GM21528 (cell line): ENCODE measurements around the gene CEACAM19.
"Not testable (repeated sequence)": the region's sequence is repeated elsewhere in the genome, so short reads cannot be mapped to it uniquely, and the experiment has no call there.

Source experiments
- ATAC-seq: cut with Tn5 transposase; IDR thresholded peaks from one replicate; pipeline ENCODE4 v1.9.1; 2021; ENCODE audit warnings: mild to moderate bottlenecking, moderate library complexity; ENCODE audit not compliant: unreplicated experiment, low FRiP score

The CEACAM19 gene

DNA sequence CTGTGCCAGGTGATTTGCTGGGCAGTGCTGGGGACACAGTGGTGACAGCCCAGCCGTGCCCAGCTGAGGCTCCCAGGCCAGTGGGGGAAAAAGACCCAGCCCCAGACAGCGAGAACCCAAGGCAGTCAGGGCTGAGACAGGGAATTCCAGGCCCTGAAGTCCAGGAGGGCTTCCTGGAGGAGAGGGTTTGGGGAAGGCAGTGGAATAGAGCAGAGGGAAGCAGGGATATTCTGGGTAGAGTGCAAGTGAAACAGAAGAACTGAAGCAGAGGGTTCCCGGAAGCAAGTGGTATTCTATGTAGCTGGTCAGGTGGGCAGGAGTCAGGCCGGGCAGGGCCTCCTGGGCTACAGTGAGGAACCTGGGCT lies 26.4 kb downstream of the CEACAM19 start:
- ATAC-seq = no peak

DNA sequence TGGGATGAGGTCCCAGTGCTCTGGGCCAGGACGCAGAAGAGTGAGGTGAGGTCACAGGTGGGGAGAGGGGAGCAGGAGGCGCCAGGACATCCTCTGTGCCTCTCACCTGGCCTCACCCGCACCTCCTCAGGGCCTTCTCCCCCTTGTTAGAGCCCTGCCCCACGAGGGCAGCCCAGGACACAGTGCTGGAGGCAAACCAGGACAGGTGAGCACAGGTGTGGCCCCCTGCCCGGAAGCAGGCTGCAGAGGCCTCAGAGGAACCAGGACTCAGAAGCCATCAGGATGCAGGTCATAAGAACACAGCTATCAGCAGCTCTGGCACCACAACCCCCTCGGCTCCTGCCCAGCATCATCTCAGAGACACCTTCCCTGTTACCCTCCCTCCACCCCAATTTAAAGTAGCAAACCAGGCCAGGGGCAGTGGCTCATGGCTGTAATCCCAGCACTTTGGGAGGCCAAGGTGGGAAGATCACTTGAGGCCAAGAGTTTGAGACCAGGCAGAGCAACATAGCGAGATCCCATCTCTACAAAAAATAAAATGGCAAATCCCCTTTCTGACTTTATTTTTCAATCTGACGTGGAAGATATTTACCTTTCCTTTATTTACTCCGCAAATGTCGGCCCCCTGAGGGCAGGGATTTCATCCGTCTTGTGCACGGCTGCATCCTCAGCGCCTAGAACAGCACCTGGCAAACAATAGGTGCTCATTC lies 27.4 kb downstream of the CEACAM19 start, which contains the start of gene CEACAM16:
CEACAM16 (plus strand) TSS at position 660 of the 710 bp plus-strand sequence. CDS start 2,306 bp downstream, outside the sequence.
- no peak for ATAC-seq

DNA sequence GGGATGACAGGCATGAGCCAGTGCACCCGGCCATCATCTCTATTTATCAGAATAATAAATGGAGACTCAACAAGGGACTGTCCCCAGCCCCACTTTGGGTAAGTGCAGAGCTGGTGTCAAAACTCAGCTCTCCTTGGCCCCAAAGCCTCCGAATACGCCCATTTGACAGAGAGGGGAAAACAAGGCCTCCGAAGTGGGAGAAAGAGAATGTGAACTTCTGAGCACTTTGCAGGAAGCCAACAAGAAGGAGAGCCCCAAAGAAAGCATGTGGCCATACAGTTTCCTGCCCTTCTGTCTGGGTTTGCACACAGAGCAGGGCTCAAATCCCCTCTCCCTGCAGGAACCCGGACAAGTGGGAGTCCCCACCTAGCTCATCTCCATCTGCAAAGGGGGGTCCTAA lies 29.3 kb downstream of the CEACAM19 start:
- ATAC-seq = no peak

DNA sequence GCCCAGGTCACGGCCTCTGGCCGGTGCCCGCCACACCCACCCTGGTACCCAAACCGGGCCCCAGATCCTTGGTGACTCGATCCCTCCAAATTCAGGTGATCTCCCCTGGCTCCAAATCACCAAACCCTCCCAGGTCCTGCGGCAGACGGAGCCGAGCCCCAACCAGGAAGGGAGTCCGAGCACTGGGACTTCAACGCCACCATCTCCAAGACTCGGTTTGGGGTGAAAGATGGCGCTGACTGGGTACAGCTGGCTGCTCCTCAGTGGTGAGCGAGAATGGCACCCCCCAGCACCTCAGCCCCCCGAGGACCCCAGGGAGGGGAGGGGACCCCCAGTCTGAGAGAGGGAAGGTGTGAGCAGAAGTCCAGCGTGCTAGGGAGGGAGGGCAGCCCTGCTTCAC lies 29.9 kb downstream of the CEACAM19 start:
- ATAC-seq = no peak

DNA sequence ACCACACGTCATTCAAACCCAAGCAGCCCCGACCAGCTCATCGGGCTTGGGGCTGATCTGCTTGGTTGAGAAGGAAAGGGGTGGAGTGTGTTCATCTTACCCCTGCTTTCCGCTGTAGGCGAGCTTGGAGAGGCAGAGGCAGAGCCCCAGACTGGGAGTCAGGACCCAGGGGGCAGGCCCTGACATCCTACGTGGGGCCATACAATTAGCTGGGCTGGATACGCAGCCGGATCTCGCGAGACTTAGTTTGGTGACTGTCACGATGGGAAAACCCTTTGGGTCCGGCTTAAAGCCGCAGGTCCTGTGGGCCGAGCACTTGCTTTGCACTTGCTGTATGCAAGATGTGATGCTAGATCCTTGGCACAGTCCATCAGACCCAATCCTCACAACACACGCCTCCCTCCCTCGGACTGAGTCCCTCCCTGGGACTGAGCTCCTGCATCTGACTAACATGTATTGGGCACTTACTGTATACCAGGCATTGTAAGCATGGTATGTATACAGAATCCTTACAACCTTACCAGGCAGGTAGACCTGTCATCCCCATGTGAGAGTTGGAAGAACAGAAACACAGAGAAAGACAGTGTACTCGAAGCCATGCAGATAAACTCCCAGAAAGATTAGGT lies 31.4 kb downstream of the CEACAM19 start:
- ATAC-seq = no peak

DNA sequence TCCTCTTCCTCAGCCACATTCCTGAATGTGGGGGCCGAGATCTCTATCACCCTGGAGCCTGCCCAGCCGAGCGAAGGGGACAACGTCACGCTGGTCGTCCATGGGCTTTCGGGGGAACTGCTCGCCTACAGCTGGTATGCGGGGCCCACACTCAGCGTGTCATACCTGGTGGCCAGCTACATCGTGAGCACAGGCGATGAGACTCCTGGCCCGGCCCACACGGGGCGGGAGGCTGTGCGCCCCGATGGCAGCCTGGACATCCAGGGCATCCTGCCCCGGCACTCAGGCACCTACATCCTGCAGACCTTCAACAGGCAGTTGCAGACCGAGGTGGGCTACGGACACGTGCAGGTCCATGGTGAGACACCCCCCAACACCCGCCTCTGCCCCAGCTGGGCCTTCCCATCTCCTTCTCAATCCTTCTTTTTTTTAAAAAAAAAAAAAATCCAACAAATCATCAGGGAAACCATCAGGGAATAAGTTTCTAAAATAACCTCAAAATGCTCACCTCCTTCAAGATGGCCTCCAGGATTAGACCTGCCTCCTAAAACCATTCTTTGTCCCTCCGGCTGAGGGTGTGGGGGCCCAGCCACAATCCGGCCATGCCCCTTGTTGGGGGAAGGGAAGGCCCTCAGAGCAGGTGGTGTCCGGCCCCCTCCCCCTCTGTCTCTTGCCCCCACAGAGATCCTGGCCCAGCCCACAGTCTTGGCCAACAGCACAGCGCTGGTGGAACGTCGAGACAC lies 32.2 kb downstream of the CEACAM19 start:
- ATAC-seq = no peak

DNA sequence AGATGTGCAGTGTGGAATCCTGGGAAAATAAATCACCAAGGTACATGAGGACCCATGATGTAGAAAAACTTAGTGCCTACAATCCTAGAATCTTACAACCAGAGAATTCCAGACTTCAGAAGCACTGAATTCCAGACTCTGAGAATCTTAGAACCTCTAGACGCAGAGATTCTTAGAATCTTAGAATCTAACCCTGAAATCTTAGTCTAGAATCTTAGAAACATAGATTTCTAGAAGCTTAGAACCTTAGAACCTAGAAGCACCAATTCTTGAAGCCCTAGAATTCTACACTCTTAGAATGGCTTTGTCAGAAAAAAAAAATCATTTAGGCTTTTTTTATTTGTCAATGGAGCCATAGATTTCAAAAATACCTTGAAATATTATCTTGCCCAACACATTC lies 33.7 kb downstream of the CEACAM19 start:
- no peak for ATAC-seq

DNA sequence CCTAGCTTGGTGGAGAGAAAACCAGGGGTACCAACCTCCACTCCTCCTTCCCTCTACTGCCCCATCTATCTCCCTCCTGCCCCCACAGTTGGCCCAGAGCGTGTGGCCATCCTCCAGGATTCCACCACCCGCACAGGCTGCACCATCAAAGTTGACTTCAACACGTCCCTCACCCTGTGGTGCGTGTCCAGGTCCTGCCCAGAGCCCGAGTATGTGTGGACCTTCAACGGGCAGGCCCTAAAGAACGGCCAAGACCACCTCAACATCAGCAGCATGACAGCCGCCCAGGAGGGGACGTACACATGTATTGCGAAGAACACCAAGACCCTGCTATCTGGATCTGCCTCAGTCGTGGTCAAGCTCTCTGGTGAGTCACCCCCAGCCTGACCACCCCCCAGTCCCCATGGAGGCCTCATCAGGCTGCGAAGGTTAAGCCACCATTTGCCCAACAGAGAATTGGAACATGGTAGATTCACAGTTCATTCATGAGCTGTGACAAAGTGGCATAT lies 34.3 kb downstream of the CEACAM19 start:
- ATAC-seq = no peak

DNA sequence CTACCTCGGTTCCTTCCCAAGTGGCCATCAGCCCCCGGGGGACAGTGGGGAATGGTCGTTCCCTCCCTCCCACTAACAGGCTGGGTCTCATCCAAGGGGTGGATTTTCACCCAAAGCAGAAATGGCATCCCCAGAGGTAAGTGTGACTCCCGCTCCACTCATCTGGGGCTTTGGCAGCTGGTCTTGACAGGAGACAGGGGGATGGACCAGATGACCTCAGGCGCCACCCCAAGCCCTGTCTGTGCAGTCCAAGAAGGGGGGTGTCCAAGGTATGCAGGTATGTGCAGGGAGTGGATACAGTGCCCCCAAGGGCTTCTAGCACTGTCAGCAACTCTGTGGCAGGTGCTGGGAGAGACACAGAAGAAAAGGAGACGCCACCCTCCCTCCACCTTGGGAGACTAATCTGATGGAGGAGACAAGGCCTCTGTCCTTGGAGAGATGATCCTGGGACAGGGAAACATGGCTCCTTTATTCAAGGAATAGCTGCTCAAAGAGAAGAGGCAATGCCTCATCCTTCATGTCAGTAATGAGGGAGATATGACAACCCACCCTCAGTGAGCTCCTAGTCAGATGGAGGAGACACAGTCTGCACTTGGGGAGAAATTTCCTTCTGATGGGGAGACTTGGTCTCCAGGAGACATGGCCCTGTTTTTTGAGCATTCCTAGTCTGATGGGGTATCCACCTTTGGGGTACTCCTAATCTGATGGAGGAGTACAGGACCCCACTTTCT lies 35.4 kb downstream of the CEACAM19 start:
- no peak for ATAC-seq

DNA sequence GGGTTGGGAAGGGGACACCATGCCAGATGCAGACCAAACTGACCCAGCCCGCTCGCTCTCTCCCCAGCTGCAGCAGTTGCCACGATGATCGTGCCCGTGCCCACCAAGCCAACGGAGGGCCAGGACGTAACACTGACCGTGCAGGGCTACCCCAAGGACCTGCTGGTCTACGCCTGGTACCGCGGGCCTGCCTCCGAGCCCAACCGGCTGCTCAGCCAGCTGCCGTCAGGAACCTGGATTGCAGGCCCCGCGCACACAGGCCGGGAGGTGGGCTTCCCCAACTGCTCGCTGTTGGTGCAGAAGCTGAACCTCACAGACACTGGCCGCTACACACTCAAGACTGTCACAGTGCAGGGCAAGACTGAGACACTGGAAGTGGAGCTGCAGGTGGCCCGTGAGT lies 36.5 kb downstream of the CEACAM19 start:
- ATAC-seq = no peak

DNA sequence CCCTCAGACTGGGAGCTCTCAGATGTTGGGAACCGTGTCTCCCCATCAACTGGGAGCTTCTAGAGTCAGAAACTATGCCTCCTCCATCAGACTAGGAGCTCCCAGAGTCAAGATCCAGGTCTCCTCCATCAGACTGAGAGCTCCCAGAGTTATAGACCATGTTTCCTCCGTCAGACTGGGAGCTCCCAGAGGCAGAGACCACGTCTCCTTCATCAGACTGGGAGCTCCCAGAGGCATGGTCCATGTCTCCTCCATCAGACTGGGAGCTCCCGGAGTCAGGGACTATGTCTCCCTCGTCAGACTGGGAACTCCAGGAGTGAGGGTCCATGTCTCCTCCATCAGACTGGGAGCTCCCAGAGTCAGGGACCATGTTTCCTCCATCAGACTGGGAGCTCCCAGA lies 37.7 kb downstream of the CEACAM19 start:
- ATAC-seq = no peak

DNA sequence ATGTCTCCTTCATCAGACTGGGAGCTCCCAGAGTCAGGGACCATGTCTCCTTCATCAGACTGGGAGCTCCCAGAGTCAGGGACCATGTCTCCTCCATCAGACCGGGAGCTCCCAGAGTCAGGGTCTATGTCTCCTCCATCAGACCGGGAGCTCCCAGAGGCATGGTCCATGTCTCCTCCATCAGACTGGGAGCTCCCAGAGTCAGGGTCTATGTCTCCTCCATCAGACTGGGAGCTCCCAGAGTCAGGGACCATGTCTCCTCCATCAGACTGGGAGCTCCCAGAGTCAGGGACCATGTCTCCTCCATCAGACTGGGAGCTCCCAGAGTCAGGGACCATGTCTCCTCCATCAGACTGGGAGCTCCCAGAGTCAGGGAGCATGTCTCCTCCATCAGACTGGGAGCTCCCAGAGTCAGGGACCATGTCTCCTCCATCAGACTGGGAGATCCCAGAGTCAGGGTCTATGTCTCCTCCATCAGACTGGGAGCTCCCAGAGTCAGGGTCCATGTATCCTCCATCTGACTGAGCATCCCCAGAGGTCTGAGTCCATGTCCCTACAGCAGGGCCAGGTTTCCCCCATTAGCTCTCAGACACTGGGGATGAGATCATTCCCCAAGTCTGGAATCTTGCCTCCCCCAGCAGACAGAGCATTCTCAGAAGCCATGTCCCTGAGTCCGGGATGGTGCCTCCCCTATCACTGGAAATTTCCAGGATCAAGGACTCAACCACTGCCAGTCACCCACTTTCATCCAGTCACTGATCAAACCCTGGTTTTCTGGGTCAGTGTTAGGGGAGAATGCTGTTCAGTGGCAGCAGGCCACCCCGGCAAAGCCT lies 38.4 kb downstream of the CEACAM19 start:
- ATAC-seq = not testable (repeated sequence)

DNA sequence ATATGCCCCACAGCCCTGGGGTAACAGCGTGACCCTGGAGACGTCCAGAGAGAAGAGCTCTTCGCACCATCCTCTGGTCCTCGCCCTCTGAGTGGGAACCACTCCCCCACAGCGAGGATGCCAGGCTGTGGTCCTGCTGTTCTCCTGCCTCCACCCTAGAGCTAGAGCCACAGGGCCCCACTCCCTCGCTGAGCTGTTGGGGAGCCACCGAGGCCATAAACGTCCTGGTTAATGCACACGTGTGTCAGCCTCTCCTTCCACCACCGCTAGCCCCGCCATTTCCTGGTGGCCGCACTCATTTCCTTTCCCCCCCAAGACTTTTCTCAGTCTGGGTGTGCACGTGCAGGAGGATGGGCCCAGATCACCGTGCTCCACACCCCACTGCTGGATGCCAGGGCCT lies 39.2 kb downstream of the CEACAM19 start:
- no peak for ATAC-seq

DNA sequence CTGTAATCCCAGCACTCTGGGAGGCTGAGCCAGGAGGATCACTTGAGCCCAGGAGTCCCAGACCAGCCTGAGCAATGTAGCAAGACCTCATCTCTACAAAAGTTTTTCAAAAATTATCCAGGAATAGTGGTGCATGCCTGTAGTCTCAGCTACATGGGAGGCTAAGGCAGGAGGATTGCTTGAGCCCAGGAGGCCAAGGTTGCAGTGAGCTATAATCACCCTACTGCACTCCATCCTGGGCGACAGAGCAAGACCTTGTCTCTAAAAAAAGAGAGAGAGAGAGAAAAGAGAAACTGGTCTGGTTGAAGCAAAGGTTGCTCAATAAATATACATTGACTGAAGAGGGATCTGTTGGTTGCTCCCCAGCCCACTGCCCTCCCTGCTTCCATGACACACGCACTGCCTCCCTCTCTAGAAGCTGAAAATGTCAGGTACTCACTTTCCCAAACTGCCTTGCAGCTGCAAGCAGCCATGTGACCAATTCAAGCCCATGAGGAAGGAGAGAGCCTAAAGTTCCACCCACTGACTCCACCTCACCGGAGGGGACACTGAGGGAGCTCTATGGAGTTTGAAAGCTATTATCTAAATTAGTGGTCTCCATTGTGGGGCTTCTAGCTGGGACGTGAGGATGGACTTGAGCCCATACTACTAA lies 41.7 kb downstream of the CEACAM19 start:
- ATAC-seq = no peak

DNA sequence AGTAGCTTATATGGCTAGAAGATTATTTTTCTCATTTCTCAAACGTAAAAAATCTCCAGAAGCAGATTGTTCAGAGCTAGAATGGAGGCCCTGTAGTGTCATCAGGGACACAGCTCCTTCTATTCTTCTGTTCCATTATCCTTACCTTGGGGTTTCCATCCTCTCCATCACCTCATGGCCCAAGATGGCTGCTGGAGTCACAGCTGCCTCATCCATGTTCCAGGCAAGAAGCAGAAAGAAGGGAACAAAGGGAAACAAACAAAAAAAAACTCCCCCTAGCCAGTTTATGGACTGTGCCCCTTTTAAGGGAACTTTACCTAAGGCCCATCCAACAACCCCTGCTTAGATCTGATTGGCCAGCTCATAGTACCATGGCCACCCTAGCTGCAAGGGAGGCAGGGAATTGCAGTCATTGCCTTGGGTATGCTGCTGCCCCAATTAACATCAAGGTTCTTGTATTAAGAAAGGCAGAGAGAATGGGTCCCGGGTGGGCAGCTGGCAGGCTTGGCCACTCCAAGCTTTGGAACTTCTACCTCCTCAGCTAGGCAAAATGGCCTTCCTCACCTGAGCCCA lies 43.4 kb downstream of the CEACAM19 start:
- ATAC-seq = no peak

DNA sequence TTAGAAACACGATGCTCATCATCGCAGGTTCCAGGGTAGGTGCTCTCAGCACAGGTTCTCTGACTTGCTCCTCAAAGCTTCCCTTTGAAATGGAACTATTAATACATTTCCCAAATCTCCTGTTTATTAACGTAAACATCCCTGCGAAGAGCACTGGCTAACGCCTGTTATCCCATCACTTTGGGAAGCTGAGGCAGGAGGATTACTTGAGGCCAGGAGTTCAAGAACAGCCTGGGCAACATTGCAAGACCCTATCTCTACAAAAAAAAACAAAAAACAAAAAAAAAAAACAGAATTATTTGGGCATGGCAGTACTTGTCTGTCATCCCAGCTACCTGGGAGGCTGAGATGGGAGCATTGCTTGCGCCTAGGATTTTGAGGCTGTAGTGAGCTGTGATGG lies 46.3 kb downstream of the CEACAM19 start:
- ATAC-seq = no peak

DNA sequence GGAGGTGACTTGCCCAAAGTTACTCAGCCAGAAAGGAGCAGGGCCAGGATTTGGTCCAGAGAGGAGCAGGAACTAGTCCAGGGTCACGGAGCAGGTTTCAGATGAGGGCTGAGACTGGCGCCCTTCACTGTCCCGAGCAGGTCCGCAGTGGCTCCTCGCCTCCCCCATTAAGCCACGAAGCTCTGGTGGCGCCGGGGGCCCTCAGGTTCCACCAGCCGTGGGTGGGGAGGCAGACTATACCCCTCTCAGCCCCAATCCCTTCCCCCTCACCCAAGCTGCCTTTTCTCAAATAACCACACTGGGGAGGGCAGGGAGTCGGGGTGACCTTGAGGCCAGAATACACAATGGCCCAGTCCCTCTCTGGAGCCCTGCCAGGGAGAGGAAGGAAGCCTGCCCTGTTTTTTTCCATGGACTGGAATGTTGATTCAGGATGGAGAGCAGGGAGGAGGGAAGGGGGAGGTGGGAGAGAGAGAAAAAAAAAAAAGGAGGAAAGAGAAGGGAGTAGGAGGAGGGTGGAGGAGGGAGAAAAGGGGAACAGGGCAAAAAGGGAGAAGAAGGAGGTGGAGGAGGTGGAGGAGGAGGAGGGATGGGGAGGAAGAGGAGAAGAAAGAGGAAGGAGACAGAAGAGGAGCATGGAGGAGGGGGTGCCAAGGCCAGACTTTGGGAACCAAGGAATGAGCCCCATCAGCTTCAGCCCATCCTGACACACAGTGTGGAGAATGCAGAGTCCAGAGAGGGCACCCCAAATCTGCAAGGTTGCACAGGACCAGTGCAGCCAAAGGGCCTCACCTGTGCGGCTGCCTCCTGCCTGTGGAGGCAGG lies 47.4 kb downstream of the CEACAM19 start:
- ATAC-seq = no peak

DNA sequence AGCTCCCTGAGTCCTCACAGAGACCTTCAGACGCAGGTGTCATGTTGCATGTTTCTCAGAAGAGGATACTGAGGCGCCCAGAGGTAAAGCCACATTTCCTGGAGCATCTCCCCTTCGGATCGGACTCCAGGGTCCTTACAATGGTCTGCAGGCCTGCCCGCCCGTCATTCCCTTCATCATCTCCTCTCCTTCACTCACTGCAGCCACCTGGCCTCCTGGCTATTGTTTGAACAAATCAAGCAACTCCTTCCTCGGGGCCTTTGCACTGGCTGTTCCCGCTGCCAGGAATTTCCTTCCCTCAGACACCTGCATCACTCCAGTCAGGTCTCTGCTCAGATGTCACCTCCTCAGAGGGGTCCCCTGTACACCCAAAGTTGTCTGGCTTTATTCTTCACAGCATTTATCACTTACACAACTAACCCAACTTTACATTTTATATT lies 48.0 kb downstream of the CEACAM19 start:
- no peak for ATAC-seq
